Measurements from ENCODE around the gene TNS2. TPM values are rescaled to one million over a fixed set of nuclear protein-coding genes. Genes with fewer than 3 reads are reported as not detected.

The TNS2 gene
- total RNA-seq, 1 donor from 2014 or later, result 232 TPM

DNA sequence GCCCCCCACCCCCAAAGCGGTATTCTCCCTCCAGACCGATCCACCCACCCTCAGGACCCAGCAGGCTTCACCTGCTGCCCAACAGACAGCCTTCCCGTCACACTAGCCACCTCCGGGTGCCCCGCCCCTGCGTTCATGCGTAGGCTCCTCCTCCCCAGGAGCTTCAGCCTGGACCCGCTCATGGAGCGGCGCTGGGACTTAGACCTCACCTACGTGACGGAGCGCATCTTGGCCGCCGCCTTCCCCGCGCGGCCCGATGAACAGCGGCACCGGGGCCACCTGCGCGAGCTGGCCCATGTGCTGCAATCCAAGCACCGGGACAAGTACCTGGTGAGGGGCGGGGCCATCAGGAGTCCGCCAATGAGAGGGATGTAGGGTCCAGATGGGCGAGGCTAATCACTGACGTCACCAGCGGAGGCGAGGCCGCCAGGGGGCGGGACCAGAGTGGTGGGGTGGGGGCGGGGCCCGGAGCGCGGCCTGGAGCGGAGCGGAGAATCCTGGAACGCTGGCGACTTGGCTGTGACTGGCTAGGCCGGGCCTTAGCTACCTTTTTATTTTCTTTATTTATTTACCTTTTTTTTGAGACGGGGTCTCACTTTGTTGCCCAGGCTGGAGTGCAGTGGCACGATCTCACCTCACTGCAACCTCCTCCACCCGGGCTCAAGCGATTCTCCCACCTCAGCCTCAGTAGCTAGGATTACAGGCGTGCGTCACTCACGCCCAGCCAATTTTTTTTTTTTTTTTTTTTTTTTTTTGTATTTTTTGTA, 4.4 kb downstream of the TNS2 start:
- H3K9me3 ChIP-seq, result no peaks in the 10 kb centered on the region
- no peak for TF ChIP-seq CTCF (IDR thresholded peaks at IDR 0.05)
- intact Hi-C loops (cut with DNase I), result no loop called here
- DNase-seq, result peak; percentile 97
- no peaks in the 10 kb centered on the region for H3K27me3 ChIP-seq
- H3K4me3 ChIP-seq, result peak overlapping the region; percentile 86
- H3K27ac ChIP-seq, result peak overlapping the region; percentile 98
- peak; percentile 82 for ATAC-seq
- H3K4me1 ChIP-seq, result peaks cover 42% of the 10 kb centered on the region
- peaks cover 63% of the 10 kb centered on the region for H3K36me3 ChIP-seq

DNA sequence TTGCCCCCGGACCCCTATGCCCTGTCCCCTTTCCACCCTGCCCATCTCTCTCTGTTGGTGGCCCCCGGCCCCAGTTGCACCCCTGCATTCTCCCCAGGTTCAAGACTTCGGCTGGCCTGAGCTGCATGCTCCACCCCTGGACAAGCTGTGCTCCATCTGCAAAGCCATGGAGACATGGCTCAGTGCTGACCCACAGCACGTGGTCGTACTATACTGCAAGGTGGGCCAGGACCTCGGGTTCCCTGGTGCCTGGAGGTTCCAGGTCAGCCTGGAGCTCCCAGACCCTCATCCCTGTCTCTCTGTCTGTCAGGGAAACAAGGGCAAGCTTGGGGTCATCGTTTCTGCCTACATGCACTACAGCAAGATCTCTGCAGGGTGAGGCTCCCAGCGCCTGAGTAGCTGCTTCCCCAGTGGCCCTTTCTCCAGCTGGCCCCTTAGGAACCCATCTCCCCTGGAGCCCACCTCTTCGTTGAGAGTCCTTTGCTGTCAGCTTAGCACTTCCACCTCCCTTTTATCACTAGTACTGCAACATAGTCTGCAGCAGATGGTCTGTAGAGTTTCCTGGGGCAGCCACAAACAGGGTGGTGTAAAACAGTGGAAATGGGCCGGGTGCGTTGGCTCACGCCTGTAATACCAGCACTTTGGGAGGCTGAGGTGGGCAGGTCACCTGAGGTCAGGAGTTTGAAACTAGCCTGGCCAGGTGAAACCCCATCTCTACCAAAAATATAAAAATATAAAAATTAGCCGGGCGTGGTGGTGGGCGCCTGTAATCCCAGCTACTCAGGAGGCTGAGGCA, 5.8 kb downstream of the TNS2 start:
- no peak overlapping the region for H3K27ac ChIP-seq
- peaks cover 77% of the 10 kb centered on the region for H3K36me3 ChIP-seq
- no peak overlapping the region for H3K4me3 ChIP-seq
- no peaks in the 10 kb centered on the region for H3K27me3 ChIP-seq
- TF ChIP-seq CTCF (IDR thresholded peaks at IDR 0.05), result no peak
- H3K9me3 ChIP-seq, result no peaks in the 10 kb centered on the region
- peaks cover 53% of the 10 kb centered on the region for H3K4me1 ChIP-seq
- ATAC-seq, result no peak
- intact Hi-C loops (cut with DNase I), result no loop called here
- peak; percentile 62 for DNase-seq

DNA sequence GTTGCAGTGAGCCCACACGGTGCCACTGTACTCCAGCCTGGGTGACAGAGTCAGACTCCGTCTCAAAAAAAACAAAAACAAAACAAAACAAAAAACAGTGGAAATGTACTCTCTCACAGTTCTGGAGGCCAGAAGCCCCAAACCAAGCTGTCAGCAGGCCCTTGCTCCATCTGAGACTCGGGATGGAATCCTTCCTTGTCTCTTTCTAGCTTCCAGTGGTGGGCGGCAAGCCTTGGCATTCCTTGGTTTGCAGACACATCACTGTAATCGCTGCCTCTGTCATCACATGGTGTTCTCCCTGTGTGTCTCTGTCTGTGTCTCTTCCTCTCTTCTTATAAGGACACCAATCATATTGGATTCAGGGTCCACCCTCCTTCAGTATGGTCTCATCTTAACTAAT, 6.4 kb downstream of the TNS2 start:
- Histone ChIP-seq H3K27me3 (no peaks in the 10 kb centered on the region), H3K4me1 (peaks cover 57% of the 10 kb centered on the region), H3K27ac (no peak overlapping the region), H3K36me3 (peaks cover 83% of the 10 kb centered on the region), H3K9me3 (no peaks in the 10 kb centered on the region), H3K4me3 (no peak overlapping the region)
- intact Hi-C loops (cut with DNase I), result no loop called here
- DNase-seq (peak; percentile 20), ATAC-seq (no peak)
- no peak for TF ChIP-seq CTCF (IDR thresholded peaks at IDR 0.05)

GRCh38 chr12:53056901-53057300, 7.0 kb downstream of the TNS2 start:
- H3K4me3 ChIP-seq, result no peak overlapping the region
- peaks cover 89% of the 10 kb centered on the region for H3K36me3 ChIP-seq
- H3K9me3 ChIP-seq, result no peaks in the 10 kb centered on the region
- intact Hi-C loops (cut with DNase I), result no loop called here
- TF ChIP-seq CTCF (IDR thresholded peaks at IDR 0.05), result no peak
- no peaks in the 10 kb centered on the region for H3K27me3 ChIP-seq
- H3K4me1 ChIP-seq, result peaks cover 58% of the 10 kb centered on the region
- DNase-seq (peak; percentile 48), ATAC-seq (no peak)
- no peak overlapping the region for H3K27ac ChIP-seq

- DNase-seq (peak; percentile 63), ATAC-seq (no peak)
- no peak for TF ChIP-seq CTCF (IDR thresholded peaks at IDR 0.05)
- Histone ChIP-seq H3K4me1 (peaks cover 61% of the 10 kb centered on the region), H3K27ac (no peak overlapping the region), H3K36me3 (peaks cover 94% of the 10 kb centered on the region), H3K27me3 (no peaks in the 10 kb centered on the region), H3K9me3 (no peaks in the 10 kb centered on the region), H3K4me3 (no peak overlapping the region)
- intact Hi-C loops (cut with DNase I), result no loop called here
These were observed 8.1 kb downstream of the TNS2 start for GRCh38 chr12:53057816-53058500.

All from upper lobe of right lung (tissue), 1 donor.